DLD1 (cell line): ENCODE data around the gene EDEM1.

Experiments used
- in situ Hi-C: cut with HindIII; loops from 2 replicates; pipeline ENCODE4 v1.10.0; 2017; ENCODE audit warnings: low sequenced_read_pairs

EDEM1 gene

GRCh38 chr3:5198313-5198677 is 10.8 kb downstream of the EDEM1 start:
- in situ Hi-C loops: no loop called here

GRCh38 chr3:5198986-5199731 is 11.7 kb downstream of the EDEM1 start:
- in situ Hi-C loops: no loop called here

GRCh38 chr3:5201536-5201935 is 14.0 kb downstream of the EDEM1 start:
- in situ Hi-C loops: no loop called here

GRCh38 chr3:5202222-5202621 is 14.7 kb downstream of the EDEM1 start:
- in situ Hi-C loops: no loop called here

GRCh38 chr3:5205165-5205941 is 17.8 kb downstream of the EDEM1 start:
- in situ Hi-C loops: no loop called here

- in situ Hi-C loops: no loop called here
These were observed 23.4 kb downstream of the EDEM1 start for GRCh38 chr3:5210926-5211325.

GRCh38 chr3:5212628-5213573 is 25.4 kb downstream of the EDEM1 start:
- in situ Hi-C loops: no loop called here

GRCh38 chr3:5213574-5213966 is 26.1 kb downstream of the EDEM1 start:
- in situ Hi-C loops: no loop called here

- in situ Hi-C loops: no loop called here
These were observed 26.8 kb downstream of the EDEM1 start for GRCh38 chr3:5214352-5214751.

- in situ Hi-C loops: no loop called here
These were observed 30.5 kb downstream of the EDEM1 start for GRCh38 chr3:5217824-5218595.

GRCh38 chr3:5218815-5219214 is 31.3 kb downstream of the EDEM1 start:
- in situ Hi-C loops: no loop called here

GRCh38 chr3:5219216-5219615 is 31.7 kb downstream of the EDEM1 start:
- in situ Hi-C loops: no loop called here

- in situ Hi-C loops: no loop called here
These were observed 32.7 kb downstream of the EDEM1 start for GRCh38 chr3:5220193-5220592.

- in situ Hi-C loops: no loop called here
These were observed 33.3 kb downstream of the EDEM1 start for GRCh38 chr3:5220667-5221431.

- in situ Hi-C loops: no loop called here
These were observed 34.2 kb downstream of the EDEM1 start for GRCh38 chr3:5221701-5222100.

GRCh38 chr3:5222283-5223005 is 34.9 kb downstream of the EDEM1 start:
- in situ Hi-C loops: no loop called here

- in situ Hi-C loops: no loop called here
These were observed 39.3 kb downstream of the EDEM1 start for GRCh38 chr3:5226783-5227182.

GRCh38 chr3:5227812-5228211 is 40.3 kb downstream of the EDEM1 start:
- in situ Hi-C loops: no loop called here

GRCh38 chr3:5229414-5229813 is 41.9 kb downstream of the EDEM1 start:
- in situ Hi-C loops: no loop called here
